Natural killer cell (primary cell): ENCODE measurements around the gene ADGRF3. TPM values are rescaled to one million over a fixed set of nuclear protein-coding genes. Genes with fewer than 3 reads are reported as not detected.
A peak's percentile ranks its signal among the peaks of the same experiment; 100 is the strongest.
"Not testable (repeated sequence)": the region's sequence is repeated elsewhere in the genome, so short reads cannot be mapped to it uniquely, and the experiment has no call there.

ENCODE experiments used
- ATAC-seq, 3 donors: fragments of 150-1000 bp in 2 of 3; fragments of 200-7000 bp in 1 of 3; cut with Tn5 transposase; 1 replicate in 1 of 3; 2 replicates in 2 of 3; pipeline ENCODE4 v1.10.0; 2021; ENCODE audit warnings: mild to moderate bottlenecking in 2 of 3, moderate library complexity in 2 of 3
- DNase-seq, 2 donors: peaks; one replicate each; pipeline versions ENCODE4 v3.0.0 to v3.0.0-alpha.2; 2013 to 2021; ENCODE audit warnings: mixed read lengths in 1 of 2
- H3K27ac ChIP-seq: one replicate; pipeline ENCODE4 v1.5.1; 2013; ENCODE audit warnings: mild to moderate bottlenecking, low read length
- H3K27me3 ChIP-seq: one replicate; pipeline ENCODE4 v1.6.1; 2013; ENCODE audit warnings: low read length; ENCODE audit not compliant: control insufficient read depth, insufficient read depth
- H3K36me3 ChIP-seq: one replicate; pipeline ENCODE4 v1.6.1; 2013; ENCODE audit warnings: low read length; ENCODE audit not compliant: control insufficient read depth, insufficient read depth
- H3K4me1 ChIP-seq: one replicate; pipeline ENCODE4 v1.6.1; 2013; ENCODE audit warnings: low read length; ENCODE audit not compliant: control insufficient read depth, insufficient read depth
- H3K4me3 ChIP-seq: one replicate; pipeline ENCODE4 v1.5.1; 2013; ENCODE audit warnings: low read length
- H3K9me3 ChIP-seq: one replicate; pipeline ENCODE4 v1.6.1; 2013; ENCODE audit warnings: low read length; ENCODE audit not compliant: control insufficient read depth, insufficient read depth
- H3K27ac Mint-ChIP-seq, 2 donors: one replicate each; pipeline ENCODE4 v1.8.0; 2022; ENCODE audit warnings: mild to moderate bottlenecking in 2 of 2, mixed read lengths in 2 of 2, moderate library complexity in 1 of 2
- H3K27me3 Mint-ChIP-seq, 2 donors: one replicate each; pipeline ENCODE4 v1.8.0; 2022; ENCODE audit warnings: low read depth in 2 of 2, mixed read lengths in 2 of 2
- H3K36me3 Mint-ChIP-seq: one replicate; pipeline ENCODE4 v1.8.0; 2022; ENCODE audit warnings: mixed read lengths
- H3K4me1 Mint-ChIP-seq, 2 donors: one replicate each; pipeline ENCODE4 v1.8.0; 2022; ENCODE audit warnings: mixed read lengths in 2 of 2
- H3K4me3 Mint-ChIP-seq: one replicate; pipeline ENCODE4 v1.8.0; 2022; ENCODE audit warnings: mild to moderate bottlenecking, moderate library complexity, mixed read lengths
- H3K9me3 Mint-ChIP-seq, 2 donors: one replicate each; pipeline ENCODE4 v1.8.0; 2022; ENCODE audit warnings: mixed read lengths in 2 of 2
- WGBS: methylation state at CpG from one replicate; pipeline ENCODE4 v1.1.7; 2013; ENCODE audit warnings: missing lambda C conversion rate; ENCODE audit not compliant: insufficient coverage; 5-methylcytosine and 5-hydroxymethylcytosine counted together
- intact Hi-C: fragments of 100-400 bp; cut with micrococcal nuclease; formaldehyde crosslinking; loops from one replicate; pipeline ENCODE4 v1.14.2; 2022
- total RNA-seq, 4 donors: library from RNA; stranded (reverse); fragments of 120-200 nt in 1 of 4; gene quantifications; one replicate each; pipeline versions ENCODE4 v1.2.3 to v1.2.4, GENCODE V29; 2013 to 2022
- TF ChIP-seq, protein P1 (sequence below): fragments of 200-600 bp; IDR thresholded peaks from one replicate; pipeline ENCODE4 v1.8.0; 2022; ENCODE audit warnings: antibody characterized with exemption

ADGRF3 gene
- total RNA-seq, 3 donors from 2014 or later (not counting 1 experiment from before 2014, with no cell fraction given) = 0.97 to 2.1 (median 2.1) TPM

DNA sequence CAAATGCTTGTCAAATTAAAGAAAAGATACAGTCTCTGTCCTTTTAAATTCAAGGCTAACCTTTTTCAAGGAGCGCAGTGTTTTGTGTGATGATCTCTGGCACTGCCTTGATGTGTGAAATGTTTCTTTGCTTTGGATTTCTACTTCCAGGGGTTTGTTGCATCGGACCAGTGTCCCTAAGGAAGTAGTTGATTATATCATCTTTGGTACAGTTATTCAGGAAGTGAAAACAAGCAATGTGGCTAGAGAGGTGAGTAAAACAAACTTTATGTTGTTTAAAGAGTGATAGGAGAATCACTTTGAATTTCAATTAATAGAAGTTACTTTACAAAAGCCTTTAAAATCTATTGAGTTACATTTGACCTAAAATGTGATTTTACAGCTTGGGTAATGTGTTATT, 73.1 kb downstream of the ADGRF3 start:
- ATAC-seq (no peak), DNase-seq (no peak)
- H3K4me1 ChIP-seq = no peaks in the 10 kb centered on the region
- Mint-ChIP-seq H3K36me3 (peaks cover 6% of the 10 kb centered on the region), H3K4me3 (no peak overlapping the region), H3K27me3 (no peaks in the 10 kb centered on the region), H3K4me1 (no peaks in the 10 kb centered on the region), H3K27ac (no peak overlapping the region), H3K9me3 (no peaks in the 10 kb centered on the region)
- no peak overlapping the region for H3K27ac ChIP-seq
- H3K27me3 ChIP-seq = no peaks in the 10 kb centered on the region
- intact Hi-C loops = no loop called here
- H3K9me3 ChIP-seq = no peaks in the 10 kb centered on the region
- TF ChIP-seq, protein P1, sequence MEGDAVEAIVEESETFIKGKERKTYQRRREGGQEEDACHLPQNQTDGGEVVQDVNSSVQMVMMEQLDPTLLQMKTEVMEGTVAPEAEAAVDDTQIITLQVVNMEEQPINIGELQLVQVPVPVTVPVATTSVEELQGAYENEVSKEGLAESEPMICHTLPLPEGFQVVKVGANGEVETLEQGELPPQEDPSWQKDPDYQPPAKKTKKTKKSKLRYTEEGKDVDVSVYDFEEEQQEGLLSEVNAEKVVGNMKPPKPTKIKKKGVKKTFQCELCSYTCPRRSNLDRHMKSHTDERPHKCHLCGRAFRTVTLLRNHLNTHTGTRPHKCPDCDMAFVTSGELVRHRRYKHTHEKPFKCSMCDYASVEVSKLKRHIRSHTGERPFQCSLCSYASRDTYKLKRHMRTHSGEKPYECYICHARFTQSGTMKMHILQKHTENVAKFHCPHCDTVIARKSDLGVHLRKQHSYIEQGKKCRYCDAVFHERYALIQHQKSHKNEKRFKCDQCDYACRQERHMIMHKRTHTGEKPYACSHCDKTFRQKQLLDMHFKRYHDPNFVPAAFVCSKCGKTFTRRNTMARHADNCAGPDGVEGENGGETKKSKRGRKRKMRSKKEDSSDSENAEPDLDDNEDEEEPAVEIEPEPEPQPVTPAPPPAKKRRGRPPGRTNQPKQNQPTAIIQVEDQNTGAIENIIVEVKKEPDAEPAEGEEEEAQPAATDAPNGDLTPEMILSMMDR = no peak
- WGBS = 91% methylated on average over 2 of the region's 2 CpGs
- H3K36me3 ChIP-seq = peaks cover 30% of the 10 kb centered on the region
- no peak overlapping the region for H3K4me3 ChIP-seq

DNA sequence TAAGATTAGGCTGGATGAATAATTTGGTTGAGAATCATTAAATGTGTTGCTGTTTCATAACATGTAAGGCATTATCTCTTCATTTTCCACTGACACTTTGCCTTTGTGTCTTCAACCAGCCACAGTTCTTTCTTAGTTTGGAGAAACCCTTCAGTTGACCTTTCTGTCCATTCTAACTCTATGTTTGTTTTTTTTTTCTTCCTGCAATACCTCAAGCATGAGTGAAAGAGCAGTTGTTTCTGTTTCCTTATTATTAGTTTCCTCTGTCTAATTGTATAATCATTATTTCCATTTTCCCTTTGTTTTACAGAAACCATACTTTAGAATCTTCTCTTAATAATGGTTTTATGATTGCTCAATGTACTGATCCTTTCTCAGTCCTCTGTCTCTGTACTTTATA, 76.2 kb downstream of the ADGRF3 start:
- DNase-seq = no peak
- H3K4me1 ChIP-seq = no peaks in the 10 kb centered on the region
- peak overlapping the region in 1 of 2 donors; percentile 37 for H3K27ac Mint-ChIP-seq
- H3K4me1 Mint-ChIP-seq = no peaks in the 10 kb centered on the region
- intact Hi-C loops = no loop called here
- no peaks in the 10 kb centered on the region for H3K27me3 ChIP-seq
- peaks cover 6% of the 10 kb centered on the region for H3K36me3 Mint-ChIP-seq
- H3K27me3 Mint-ChIP-seq = no peaks in the 10 kb centered on the region
- no peak overlapping the region for H3K4me3 Mint-ChIP-seq
- no peak for ATAC-seq
- peaks cover 12% of the 10 kb centered on the region for H3K36me3 ChIP-seq
- H3K9me3 ChIP-seq = no peaks in the 10 kb centered on the region
- TF ChIP-seq, protein P1 = no peak
- H3K4me3 ChIP-seq = no peak overlapping the region
- H3K9me3 Mint-ChIP-seq = no peaks in the 10 kb centered on the region
- no peak overlapping the region for H3K27ac ChIP-seq

DNA sequence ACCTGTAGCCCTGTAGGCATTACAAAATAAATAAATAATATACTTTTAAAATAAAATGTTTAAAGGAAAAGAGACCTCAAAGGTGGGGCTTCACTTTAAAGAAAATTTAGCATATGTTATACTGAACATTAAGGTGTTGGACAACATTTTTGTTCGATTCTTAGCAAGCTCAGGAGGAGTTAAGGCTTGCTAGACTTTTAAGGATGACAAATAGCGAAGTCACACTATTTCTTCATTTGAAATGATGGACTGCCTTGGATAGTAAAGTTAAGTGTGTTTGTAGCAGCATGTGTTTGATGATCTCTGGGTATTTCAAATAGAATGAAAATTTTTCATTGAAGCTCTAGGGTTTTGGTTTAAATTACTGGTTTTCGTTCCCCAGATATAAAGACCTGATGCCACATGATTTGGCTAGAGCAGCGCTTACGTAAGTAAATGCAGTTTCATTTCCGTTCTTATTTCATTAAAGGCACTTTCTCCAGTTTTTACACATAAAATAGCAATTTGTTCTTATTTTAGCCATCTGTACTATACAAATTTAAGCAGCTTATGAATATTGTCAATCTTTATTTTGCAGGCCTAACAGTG, 76.9 kb downstream of the ADGRF3 start:
- TF ChIP-seq, protein P1 = no peak
- H3K36me3 Mint-ChIP-seq = peaks cover 6% of the 10 kb centered on the region
- intact Hi-C loops = no loop called here
- WGBS = 88% methylated on average over 6 of the region's 6 CpGs
- H3K27me3 Mint-ChIP-seq = no peaks in the 10 kb centered on the region
- no peak overlapping the region for H3K4me3 ChIP-seq
- no peak overlapping the region for H3K4me3 Mint-ChIP-seq
- H3K4me1 Mint-ChIP-seq = no peaks in the 10 kb centered on the region
- ATAC-seq (no peak), DNase-seq (no peak)
- H3K27ac ChIP-seq = no peak overlapping the region
- H3K27me3 ChIP-seq = no peaks in the 10 kb centered on the region
- no peaks in the 10 kb centered on the region for H3K9me3 ChIP-seq
- peaks cover 11% of the 10 kb centered on the region for H3K36me3 ChIP-seq
- no peaks in the 10 kb centered on the region for H3K4me1 ChIP-seq
- H3K9me3 Mint-ChIP-seq = no peaks in the 10 kb centered on the region
- no peak overlapping the region for H3K27ac Mint-ChIP-seq

DNA sequence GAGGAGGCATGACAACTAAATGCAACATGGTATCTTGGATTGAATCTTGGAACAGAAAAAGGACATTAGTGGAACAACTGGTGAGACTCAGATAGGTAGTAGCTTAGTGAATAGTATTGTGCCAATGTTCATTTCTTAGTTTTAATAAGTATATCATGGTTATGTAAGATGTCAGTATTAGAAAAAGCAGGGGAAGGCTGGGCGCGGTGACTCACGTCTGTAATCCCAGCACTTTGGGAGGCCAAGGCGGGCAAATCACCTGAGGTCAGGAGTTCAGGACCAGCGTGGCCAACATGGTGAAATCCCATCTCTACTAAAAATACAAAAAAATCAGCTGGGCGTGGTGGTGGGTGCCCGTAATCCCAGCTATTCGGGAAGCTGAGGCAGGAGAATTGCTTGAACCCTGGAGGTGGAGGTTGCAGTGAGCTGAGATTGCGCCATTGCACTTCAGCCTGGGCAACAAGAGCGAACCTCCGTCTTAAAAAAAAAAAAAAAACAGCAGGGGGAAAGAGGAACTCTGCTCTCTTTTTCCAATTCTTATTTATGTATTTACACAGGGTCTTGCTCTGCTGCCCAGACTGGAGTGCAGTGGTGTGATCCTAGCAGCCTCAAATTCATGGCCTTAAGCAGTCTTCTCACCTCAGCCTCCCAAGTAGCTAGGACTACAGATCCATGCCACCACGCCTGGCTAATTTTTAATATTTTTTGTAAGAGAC, 77.8 kb downstream of the ADGRF3 start:
- H3K4me3 Mint-ChIP-seq, H3K27ac Mint-ChIP-seq, H3K27ac ChIP-seq, H3K4me3 ChIP-seq, ATAC-seq, H3K9me3 Mint-ChIP-seq, H3K9me3 ChIP-seq, H3K4me1 Mint-ChIP-seq, intact Hi-C loops, H3K27me3 Mint-ChIP-seq, DNase-seq, H3K36me3 Mint-ChIP-seq, H3K4me1 ChIP-seq, H3K27me3 ChIP-seq: not testable (repeated sequence)
- H3K36me3 ChIP-seq = peaks cover 11% of the 10 kb centered on the region
- WGBS = 93% methylated on average over 12 of the region's 12 CpGs
